Cardiac muscle cell (in vitro differentiated cells and primary cell): ENCODE measurements around the gene GSTO1. TPM values are rescaled to one million over a fixed set of nuclear protein-coding genes. Genes with fewer than 3 reads are reported as not detected.

Experiments used
- DNase-seq, 2 donors: peaks; one replicate each; pipeline versions ENCODE4 v3.0.0 to v3.0.0-alpha.2; 2010 to 2017; ENCODE audit warnings: low read depth in 1 of 2, low spot score in 1 of 2
- H3K27ac ChIP-seq: fragments of 200-600 bp; sonication (generic); 2 replicates; pipeline ENCODE4 v1.5.1; 2016
- H3K27me3 ChIP-seq: fragments of 200-600 bp; sonication (generic); 2 replicates; pipeline ENCODE4 v1.6.0; 2016; ENCODE audit warnings: control low read depth
- H3K36me3 ChIP-seq: fragments of 200-600 bp; sonication (generic); 2 replicates; pipeline ENCODE4 v1.5.1; 2016; ENCODE audit warnings: control low read depth
- H3K4me1 ChIP-seq: fragments of 200-600 bp; sonication (generic); 2 replicates; pipeline ENCODE4 v1.8.1; 2017; ENCODE audit warnings: low read depth, mild to moderate bottlenecking, mixed run types
- H3K4me3 ChIP-seq: fragments of 200-600 bp; sonication (generic); 2 replicates; pipeline ENCODE4 v1.5.1; 2016; ENCODE audit warnings: mild to moderate bottlenecking
- H3K9me3 ChIP-seq: fragments of 200-600 bp; sonication (generic); 2 replicates; pipeline ENCODE4 v1.5.1; 2017; ENCODE audit warnings: low read depth, mild to moderate bottlenecking, control low read depth
- polyA plus RNA-seq: library from polyadenylated mRNA; unstranded; fragments of >200 nt; fragmentation: Nextera tagmentation; extraction: Ambion mirVana; gene quantifications from 2 replicates; pipeline ENCODE4 v1.2.1, GENCODE V29; 2016
- total RNA-seq: library from RNA; depleted of rRNA; stranded (reverse); fragments of >200 nt; gene quantifications from 2 replicates; pipeline ENCODE4 v1.2.3, GENCODE V29; 2016
- TF ChIP-seq, protein P1 (sequence below): IDR thresholded peaks from 2 replicates; pipeline ENCODE4 v1.5.1; 2012; ENCODE audit warnings: low read depth, mild to moderate bottlenecking, low read length

GSTO1 gene
- total and polyA plus RNA-seq, 2 experiments from 2014 or later, result 80.5 to 260 TPM

DNA sequence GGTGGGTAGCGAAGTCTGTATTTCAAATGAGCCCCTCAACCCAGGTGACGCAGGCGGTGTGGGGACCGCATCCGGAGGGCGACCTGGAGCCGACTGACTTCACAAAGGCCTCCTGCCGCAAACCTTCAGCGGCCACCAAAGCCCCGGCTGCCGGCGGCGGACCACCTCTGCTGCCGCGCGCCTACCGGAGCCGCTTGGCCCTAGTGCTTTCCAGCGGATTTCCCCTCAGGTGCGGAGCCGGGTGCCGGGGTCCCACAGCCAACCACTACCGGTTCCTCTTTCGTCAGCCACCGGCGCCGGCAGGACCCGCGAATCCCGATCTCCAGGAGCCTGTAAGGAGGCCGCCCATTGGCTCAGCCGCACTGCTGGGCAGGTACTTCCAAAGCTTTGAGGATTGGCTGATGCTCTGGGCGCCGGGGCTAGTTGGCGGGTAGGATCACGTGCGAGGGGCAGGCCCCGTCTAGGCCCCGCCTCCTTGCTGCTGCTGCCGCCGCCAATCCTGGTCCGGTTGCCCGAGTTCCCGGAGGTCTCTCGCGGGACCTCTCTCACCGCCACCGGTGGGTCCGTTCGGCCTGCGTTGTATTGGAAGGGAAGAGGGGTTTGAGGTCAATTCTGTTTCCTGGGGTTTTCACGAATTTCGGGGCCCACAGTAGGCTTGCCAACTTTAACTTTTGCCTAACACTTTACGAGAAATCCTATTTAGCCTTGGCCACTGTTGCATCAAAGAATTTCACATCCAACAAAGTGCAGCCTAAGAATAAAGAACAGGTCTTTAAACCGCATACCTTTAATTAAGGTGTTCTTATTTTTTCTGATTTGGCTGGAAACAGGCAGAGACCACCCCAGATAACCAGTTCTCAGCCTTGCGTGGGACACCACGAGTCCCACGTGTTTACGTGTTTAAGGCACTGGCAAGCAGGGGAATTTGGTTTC, 14.3 kb downstream of the GSTO1 start, which contains the start of gene GSTO2:
GSTO2 (plus strand) TSS at position 472 of the 933 bp plus-strand sequence. CDS start 5,732 bp downstream, outside the sequence.
- H3K27me3 ChIP-seq, result no peaks in the 10 kb centered on the region
- H3K36me3 ChIP-seq, result peaks cover 27% of the 10 kb centered on the region
- TF ChIP-seq, protein P1, sequence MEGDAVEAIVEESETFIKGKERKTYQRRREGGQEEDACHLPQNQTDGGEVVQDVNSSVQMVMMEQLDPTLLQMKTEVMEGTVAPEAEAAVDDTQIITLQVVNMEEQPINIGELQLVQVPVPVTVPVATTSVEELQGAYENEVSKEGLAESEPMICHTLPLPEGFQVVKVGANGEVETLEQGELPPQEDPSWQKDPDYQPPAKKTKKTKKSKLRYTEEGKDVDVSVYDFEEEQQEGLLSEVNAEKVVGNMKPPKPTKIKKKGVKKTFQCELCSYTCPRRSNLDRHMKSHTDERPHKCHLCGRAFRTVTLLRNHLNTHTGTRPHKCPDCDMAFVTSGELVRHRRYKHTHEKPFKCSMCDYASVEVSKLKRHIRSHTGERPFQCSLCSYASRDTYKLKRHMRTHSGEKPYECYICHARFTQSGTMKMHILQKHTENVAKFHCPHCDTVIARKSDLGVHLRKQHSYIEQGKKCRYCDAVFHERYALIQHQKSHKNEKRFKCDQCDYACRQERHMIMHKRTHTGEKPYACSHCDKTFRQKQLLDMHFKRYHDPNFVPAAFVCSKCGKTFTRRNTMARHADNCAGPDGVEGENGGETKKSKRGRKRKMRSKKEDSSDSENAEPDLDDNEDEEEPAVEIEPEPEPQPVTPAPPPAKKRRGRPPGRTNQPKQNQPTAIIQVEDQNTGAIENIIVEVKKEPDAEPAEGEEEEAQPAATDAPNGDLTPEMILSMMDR, result no peak
- H3K4me3 ChIP-seq, result peak within 1 kb of the TSS; percentile 60
- DNase-seq, result peak; percentile 99
- H3K4me1 ChIP-seq, result peaks cover 4% of the 10 kb centered on the region
- H3K9me3 ChIP-seq, result no peaks in the 10 kb centered on the region
- H3K27ac ChIP-seq, result peak within 1 kb of the TSS; percentile 83

DNA sequence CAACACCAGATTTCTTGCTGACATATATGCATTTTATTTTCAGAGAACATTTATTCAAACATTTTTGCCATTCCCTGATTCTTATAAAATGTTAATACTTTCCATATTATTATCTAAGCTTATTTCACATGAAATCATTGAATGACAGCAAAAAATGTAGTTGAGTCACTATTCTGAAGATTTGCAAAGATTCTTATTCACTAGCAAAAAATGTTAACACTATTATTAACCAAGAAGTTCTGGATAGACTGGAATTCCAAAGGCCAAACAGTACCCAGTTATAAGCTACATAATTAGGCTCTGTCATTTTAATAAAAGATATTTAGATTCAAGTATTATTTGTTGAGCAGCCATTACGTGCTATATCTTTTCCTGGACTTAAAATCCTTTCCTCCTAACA, 18.6 kb downstream of the GSTO1 start:
- no peak for DNase-seq
- H3K27me3 ChIP-seq, result no peaks in the 10 kb centered on the region
- H3K9me3 ChIP-seq, result no peaks in the 10 kb centered on the region
- TF ChIP-seq, protein P1, result no peak
- H3K4me1 ChIP-seq, result peaks cover 4% of the 10 kb centered on the region
- H3K4me3 ChIP-seq, result no peak overlapping the region
- H3K27ac ChIP-seq, result no peak overlapping the region
- no peaks in the 10 kb centered on the region for H3K36me3 ChIP-seq

DNA sequence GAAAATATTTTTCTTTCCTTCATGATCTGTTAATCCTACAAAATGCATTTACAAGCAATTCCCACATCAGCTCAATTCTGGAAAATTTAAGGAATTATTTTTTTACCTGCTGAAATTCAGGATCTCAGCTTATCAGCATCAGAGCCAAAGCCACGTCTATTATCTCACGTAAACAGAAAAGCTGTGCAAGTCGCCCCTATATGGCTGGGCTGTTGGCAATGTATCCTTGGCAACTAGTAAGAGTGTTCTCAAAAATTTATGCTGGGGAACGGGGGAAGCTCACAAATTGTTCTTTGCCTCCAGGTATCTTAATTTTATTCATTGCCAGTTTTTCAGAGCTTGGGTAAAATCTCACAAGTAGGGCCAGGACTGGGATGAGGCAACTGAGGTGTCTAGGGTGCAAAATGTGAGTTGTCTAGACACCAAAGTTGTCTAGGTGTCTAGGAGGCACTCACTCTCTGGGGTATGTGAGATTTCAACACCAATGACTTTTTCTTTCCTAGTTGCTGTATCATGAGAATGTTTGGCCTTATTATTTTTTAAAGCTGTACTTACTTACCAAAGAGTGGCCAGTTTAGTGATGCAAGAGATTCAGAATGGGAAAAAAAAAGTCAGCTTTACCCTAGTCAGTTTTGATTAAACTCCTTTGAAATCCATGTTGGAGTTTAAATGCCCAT, 19.3 kb downstream of the GSTO1 start:
- peak in 1 of 2 donors; percentile 33 for DNase-seq
- Histone ChIP-seq H3K4me3 (no peak overlapping the region), H3K27ac (no peak overlapping the region), H3K36me3 (no peaks in the 10 kb centered on the region), H3K9me3 (no peaks in the 10 kb centered on the region), H3K27me3 (no peaks in the 10 kb centered on the region), H3K4me1 (peaks cover 4% of the 10 kb centered on the region)
- TF ChIP-seq, protein P1, result no peak

DNA sequence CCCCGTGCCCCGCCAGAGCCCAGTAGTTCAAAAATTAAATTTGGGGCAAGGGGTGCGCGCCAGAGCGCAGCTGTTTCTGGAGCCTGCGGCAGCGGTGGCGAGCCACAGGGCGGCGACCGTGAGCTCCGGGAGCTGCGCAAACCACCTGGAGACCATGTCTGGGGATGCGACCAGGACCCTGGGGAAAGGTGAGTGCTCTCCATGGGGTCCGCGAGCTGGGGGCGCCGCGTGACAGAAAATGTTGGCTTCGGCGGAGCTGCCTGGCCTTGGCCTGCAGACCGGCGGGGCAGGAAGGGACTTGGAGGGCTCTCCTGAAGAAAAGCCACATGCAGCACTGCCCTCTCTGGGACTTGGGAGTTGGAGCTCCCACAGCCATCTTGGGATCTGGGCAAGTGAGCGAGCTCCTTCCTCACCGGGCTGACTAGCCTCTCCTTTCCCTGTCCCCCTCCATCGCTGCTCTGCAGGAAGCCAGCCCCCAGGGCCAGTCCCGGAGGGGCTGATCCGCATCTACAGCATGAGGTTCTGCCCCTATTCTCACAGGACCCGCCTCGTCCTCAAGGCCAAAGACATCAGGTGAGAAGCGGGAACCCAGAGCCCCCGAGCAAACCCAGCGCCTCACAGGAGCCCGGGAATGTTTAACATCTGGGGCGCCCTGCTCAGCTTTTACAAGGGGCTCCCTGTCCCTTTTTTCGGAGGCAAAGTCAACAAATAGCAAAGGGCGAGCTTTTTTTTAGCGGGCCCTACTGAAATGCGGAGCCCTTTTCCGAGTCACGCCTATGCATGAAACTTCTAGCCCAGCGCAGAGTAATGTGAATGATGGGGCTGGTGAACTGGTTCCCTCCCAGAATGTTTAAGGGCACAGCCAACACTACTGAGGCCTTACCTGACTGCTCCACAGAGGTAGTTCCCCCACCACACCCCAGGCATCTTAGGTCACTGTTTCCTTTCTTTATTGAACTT, 20.4 kb downstream of the GSTO1 start:
- Histone ChIP-seq H3K9me3 (no peaks in the 10 kb centered on the region), H3K4me1 (no peaks in the 10 kb centered on the region), H3K36me3 (no peaks in the 10 kb centered on the region), H3K27ac (no peak overlapping the region), H3K27me3 (no peaks in the 10 kb centered on the region), H3K4me3 (no peak overlapping the region)
- TF ChIP-seq, protein P1, result peak; percentile 94
- DNase-seq, result peak; percentile 49 to 52

DNA sequence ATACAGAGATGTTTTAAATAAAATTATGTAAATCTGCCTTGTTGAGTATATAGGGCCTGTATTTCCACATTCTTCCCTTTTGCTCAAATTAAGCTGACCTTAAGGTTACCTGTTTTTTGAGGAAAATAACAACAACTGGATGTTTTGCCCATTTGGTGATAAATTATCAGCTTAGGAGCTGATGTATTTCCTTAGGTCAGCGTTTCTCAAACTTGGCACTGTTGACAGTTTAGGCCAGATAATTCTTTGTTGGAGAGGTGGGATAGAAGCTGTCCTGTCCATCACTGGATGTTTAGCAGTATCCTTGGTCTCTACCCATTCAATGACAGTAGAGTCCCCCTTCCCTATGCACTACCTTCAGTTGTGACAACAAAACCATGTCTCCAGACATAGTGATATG, 21.5 kb downstream of the GSTO1 start:
- H3K4me1 ChIP-seq, result no peaks in the 10 kb centered on the region
- H3K27ac ChIP-seq, result no peak overlapping the region
- no peak overlapping the region for H3K4me3 ChIP-seq

More for the DNA sequence above, 21.5 kb downstream of the GSTO1 start:
- Histone ChIP-seq H3K27me3 (no peaks in the 10 kb centered on the region), H3K9me3 (no peaks in the 10 kb centered on the region), H3K36me3 (no peaks in the 10 kb centered on the region)
- TF ChIP-seq, protein P1, result no peak
- DNase-seq, result no peak
